ENCODE results near the gene C5orf58. TPM values are rescaled to one million over a fixed set of nuclear protein-coding genes. Genes with fewer than 3 reads are reported as not detected.
A peak's percentile ranks its signal among the peaks of the same experiment; 100 is the strongest.

The C5orf58 gene
- total and polyA plus RNA-seq, 9 of the 15 experiments (the other 6 are each of a cell fraction or from before 2014, with no cell fraction given) = 1.5 to 7.6 (median 5.3) TPM

DNA sequence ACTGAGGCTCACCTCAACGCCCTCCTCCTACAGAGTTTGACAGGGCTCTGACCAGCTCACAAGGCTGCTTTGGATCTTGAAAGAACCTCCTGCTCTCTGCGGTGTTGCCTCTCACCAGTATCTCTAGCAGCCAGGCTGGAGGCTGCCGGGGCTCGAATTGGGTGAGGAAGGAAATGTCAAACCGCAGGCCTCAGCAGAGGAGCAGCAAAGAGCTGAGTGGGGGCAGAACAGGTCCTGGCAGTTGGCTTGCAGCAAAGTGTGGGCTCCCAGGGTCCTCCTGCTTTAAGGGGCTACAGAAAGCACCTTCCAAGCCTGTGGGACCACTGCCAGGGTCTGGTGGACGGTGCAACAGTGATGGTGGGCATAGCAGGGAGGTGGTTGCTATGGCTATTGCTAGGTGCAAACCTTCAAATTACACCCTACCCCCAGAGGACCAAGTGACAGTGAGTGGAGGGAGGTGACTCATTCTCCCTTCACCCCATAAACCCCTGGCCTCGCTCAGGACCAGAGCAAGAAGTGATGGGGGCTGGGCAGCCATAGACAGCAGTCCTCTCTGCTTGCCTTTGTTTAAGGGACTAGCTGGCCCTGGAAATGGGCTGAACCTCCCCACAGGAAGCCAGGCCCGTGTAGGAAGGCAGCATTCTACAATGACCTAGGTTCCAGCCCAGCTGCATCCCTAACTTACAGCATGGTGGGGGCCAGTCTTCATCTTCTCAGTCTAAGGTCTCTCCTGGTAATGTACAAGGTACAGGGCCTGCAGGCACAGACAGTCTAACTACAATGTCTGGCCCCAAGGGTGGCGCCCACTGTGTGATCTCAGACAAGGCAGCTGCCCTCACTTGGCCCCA, 46.0 kb downstream of the C5orf58 start (continued):
- TF ChIP-seq E2F6 (IDR thresholded peaks at IDR 0.05; ENCODE audit: borderline replicate concordance in 1 of 2, extremely low read depth in 1 of 2, insufficient read depth in 1 of 2, insufficient read length in 1 of 2, low read depth in 1 of 2, low read length in 1 of 2, poor library complexity in 1 of 2, severe bottlenecking in 1 of 2) = peak in 1 of 2 experiments; percentile 14
- TF ChIP-seq, protein P1, sequence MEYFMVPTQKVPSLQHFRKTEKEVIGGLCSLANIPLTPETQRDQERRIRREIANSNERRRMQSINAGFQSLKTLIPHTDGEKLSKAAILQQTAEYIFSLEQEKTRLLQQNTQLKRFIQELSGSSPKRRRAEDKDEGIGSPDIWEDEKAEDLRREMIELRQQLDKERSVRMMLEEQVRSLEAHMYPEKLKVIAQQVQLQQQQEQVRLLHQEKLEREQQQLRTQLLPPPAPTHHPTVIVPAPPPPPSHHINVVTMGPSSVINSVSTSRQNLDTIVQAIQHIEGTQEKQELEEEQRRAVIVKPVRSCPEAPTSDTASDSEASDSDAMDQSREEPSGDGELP (CRISPR knock-in tag; IDR thresholded peaks at IDR 0.05; ENCODE audit: borderline replicate concordance) = peak; percentile 57
- TF ChIP-seq SMARCA4 (IDR thresholded peaks at IDR 0.05) = peak; percentile 46; the same call in 1 of the 2 replicates
- TF ChIP-seq SMAD4 (CRISPR knock-in tag; conservative IDR thresholded peaks at IDR 0.05) = peak; percentile 34; the same call in 1 of the 2 replicates
- TF ChIP-seq POLR2G (IDR thresholded peaks at IDR 0.05; ENCODE audit: low read depth, low read length) = 0 out of 2 replicates have a peak, but pooled peaks have one; percentile 18
- TF ChIP-seq KDM4B (IDR thresholded peaks at IDR 0.05; ENCODE audit: borderline replicate concordance in 2 of 2, low read depth in 1 of 2) = peak in 1 of 2 experiments; percentile 38; a peak in 1 of 4 replicates
- no peak for TF ChIP-seq PHF20 (IDR thresholded peaks at IDR 0.05; ENCODE audit: partially characterized antibody)
- TF ChIP-seq TAL1 (IDR thresholded peaks at IDR 0.05) = peak; percentile 50; the same call in 1 of the 2 replicates
- TF ChIP-seq HNRNPLL (IDR thresholded peaks at IDR 0.05; ENCODE audit: low read depth, low read length, poor library complexity, severe bottlenecking) = no peak
- TF ChIP-seq NCOR1 (IDR thresholded peaks at IDR 0.05) = peak; percentile 51
- TF ChIP-seq MAFG (tag; conservative IDR thresholded peaks at IDR 0.05) = no peak
- peak; percentile 66 for TF ChIP-seq RFX1 (IDR thresholded peaks at IDR 0.05)
- TF ChIP-seq DPF2 (IDR thresholded peaks at IDR 0.05) = peak; percentile 69
- peak; percentile 42; the same call in 1 of the 2 replicates for TF ChIP-seq MYNN (IDR thresholded peaks at IDR 0.05)
- TF ChIP-seq MYNN (CRISPR knock-in tag; IDR thresholded peaks at IDR 0.05) = no peak
- peak; percentile 73 for TF ChIP-seq CBFA2T3 (IDR thresholded peaks at IDR 0.05)
- TF ChIP-seq ID3 (CRISPR knock-in tag; IDR thresholded peaks at IDR 0.05) = no peak
- TF ChIP-seq ID3 (tag; IDR thresholded peaks at IDR 0.05) = peak; percentile 100
- TF ChIP-seq CREM (IDR thresholded peaks at IDR 0.05; ENCODE audit: low read depth) = peak; percentile 56; the same call in 1 of the 2 replicates
- peak; percentile 81 for TF ChIP-seq ARID1B (IDR thresholded peaks at IDR 0.05)
